Aorta (tissue), 5 donors: ENCODE data around the gene STAM2. TPM values are rescaled to one million over a fixed set of nuclear protein-coding genes. Genes with fewer than 3 reads are reported as not detected.
"Not testable (repeated sequence)": the region's sequence is repeated elsewhere in the genome, so short reads cannot be mapped to it uniquely, and the experiment has no call there.

Source experiments
- ATAC-seq: fragments of 200-7000 bp; cut with Tn5 transposase; one replicate; pipeline ENCODE4 v1.9.1; 2022; ENCODE audit warnings: moderate library complexity; ENCODE audit not compliant: low FRiP score
- DNase-seq, 2 donors: peaks; one replicate each; pipeline ENCODE4 v3.0.0-alpha.2; 2020
- H3K27ac ChIP-seq, 2 donors: one replicate each; pipeline ENCODE4 v1.5.1; 2013; ENCODE audit warnings: low read length in 2 of 2, mild to moderate bottlenecking in 2 of 2, moderate library complexity in 2 of 2, control low read depth in 1 of 2, inconsistent platforms in 1 of 2, low read depth in 1 of 2
- H3K27me3 ChIP-seq, 2 donors: one replicate each; pipeline ENCODE4 v1.6.1; 2013; ENCODE audit warnings: control low read depth in 1 of 2, low read length in 1 of 2, mild to moderate bottlenecking in 1 of 2, moderate library complexity in 1 of 2; ENCODE audit not compliant: insufficient read depth in 2 of 2, control insufficient read depth in 1 of 2
- H3K36me3 ChIP-seq, 2 donors: one replicate each; pipeline ENCODE4 v1.6.1; 2013; ENCODE audit warnings: control low read depth in 1 of 2, low read length in 1 of 2, mild to moderate bottlenecking in 1 of 2; ENCODE audit not compliant: insufficient read depth in 2 of 2, control insufficient read depth in 1 of 2
- H3K4me1 ChIP-seq, 2 donors: one replicate each; pipeline ENCODE4 v1.6.1; 2013; ENCODE audit warnings: low read length in 2 of 2, control low read depth in 1 of 2, mild to moderate bottlenecking in 1 of 2, moderate library complexity in 1 of 2; ENCODE audit not compliant: insufficient read depth in 2 of 2, control insufficient read depth in 1 of 2
- H3K4me3 ChIP-seq, 2 donors: one replicate each; pipeline ENCODE4 v1.5.1; 2013; ENCODE audit warnings: low read length in 2 of 2, control low read depth in 1 of 2, mild to moderate bottlenecking in 1 of 2
- H3K9me3 ChIP-seq: one replicate; pipeline ENCODE4 v1.6.1; 2013; ENCODE audit warnings: mild to moderate bottlenecking, low read length; ENCODE audit not compliant: control insufficient read depth
- WGBS, 2 donors: extraction: QIAGEN DNeasy Blood & Tissue Kit; methylation state at CpG; one replicate each; pipeline ENCODE4 v1.1.7; 2013; 5-methylcytosine and 5-hydroxymethylcytosine counted together
- intact Hi-C, 2 donors: fragments of 100-400 bp; cut with DNase I; formaldehyde crosslinking; loops; one replicate each; pipeline versions ENCODE4 v1.14.2 to v1.15.0; 2022
- polyA plus RNA-seq, 2 donors: library from polyadenylated mRNA; stranded (reverse); fragments of 200-250 nt; gene quantifications; one replicate each; pipeline ENCODE4 v1.2.3, GENCODE V29; 2013
- total RNA-seq, 2 donors: library from RNA; stranded (reverse); fragmentation: NEBNext Ultra II Directional; extraction: Animal tissue kit (Norgen Biotek cat#: 25700); gene quantifications; one replicate each; pipeline ENCODE4 v1.2.1, GENCODE V29; 2021
- donor health status: healthy with polysubstance abuse.
- donor health status: Bipolar disorder and iron deficiency.
- donor health status: DM: no; HTN: no; CAD: no.
- donor health status: DM: no; HTN: no; CAD: no.
- donor health status: DM: yes; HTN: yes; CAD: no.

The STAM2 gene
- total and polyA plus RNA-seq, 4 donors: 10.3 to 46.8 (median 30.7) TPM

- WGBS, 2 donors: 1% methylated on average over 3 of the region's 3 CpGs
- Histone ChIP-seq H3K9me3 (no peaks in the 10 kb centered on the region), H3K27ac (no peak overlapping the region), H3K27me3 (no peaks in the 10 kb centered on the region), H3K4me1 (peaks cover 0 to 9% of the 10 kb centered on the region in 2 donors), H3K4me3 (no peak overlapping the region), H3K36me3 (no peaks in the 10 kb centered on the region)
- no peak for ATAC-seq
- intact Hi-C loops: loop anchor here in 1 of 2 donors (10.0 kb wide), 1 partner anchor 132 kb away; no protein-coding TSS in a partner anchor
- no peak for DNase-seq
These were observed 8.9 kb downstream of the STAM2 start for GRCh38 chr2:152166633-152167032.

GRCh38 chr2:152165780-152166179 lies 9.8 kb downstream of the STAM2 start:
- Histone ChIP-seq H3K36me3 (no peaks in the 10 kb centered on the region), H3K27ac (peak overlapping the region in 1 of 2 donors; percentile 28), H3K27me3 (no peaks in the 10 kb centered on the region), H3K9me3 (no peaks in the 10 kb centered on the region), H3K4me1 (peaks cover 0 to 9% of the 10 kb centered on the region in 2 donors), H3K4me3 (no peak overlapping the region)
- intact Hi-C loops: loop anchor here in 1 of 2 donors (10.0 kb wide), 1 partner anchor 131 kb away; no protein-coding TSS in a partner anchor
- ATAC-seq (no peak), DNase-seq (no peak)
- WGBS, 2 donors: 65 to 71% methylated on average over 7 of the region's 7 CpGs

GRCh38 chr2:152165306-152165705 lies 10.3 kb downstream of the STAM2 start:
- no peak for DNase-seq
- WGBS, 2 donors: 70 to 74% methylated on average over 7 of the region's 7 CpGs
- no peaks in the 10 kb centered on the region for H3K36me3 ChIP-seq
- no peak overlapping the region for H3K4me3 ChIP-seq
- H3K27me3 ChIP-seq: no peaks in the 10 kb centered on the region
- H3K4me1 ChIP-seq: peaks cover 0 to 9% of the 10 kb centered on the region in 2 donors
- ATAC-seq: no peak
- H3K9me3 ChIP-seq: no peaks in the 10 kb centered on the region
- intact Hi-C loops: loop anchor here in 1 of 2 donors (10.0 kb wide), 1 partner anchor 131 kb away; no protein-coding TSS in a partner anchor
- H3K27ac ChIP-seq: no peak overlapping the region

- WGBS, 2 donors: 82 to 88% methylated on average over 5 of the region's 5 CpGs
- H3K27ac ChIP-seq, H3K4me3 ChIP-seq, H3K4me1 ChIP-seq, DNase-seq, H3K36me3 ChIP-seq, H3K27me3 ChIP-seq, H3K9me3 ChIP-seq, ATAC-seq: not testable (repeated sequence)
- intact Hi-C loops: loop anchor here in 1 of 2 donors (10.0 kb wide), 1 partner anchor 129 kb away; no protein-coding TSS in a partner anchor
These were observed 11.9 kb downstream of the STAM2 start for GRCh38 chr2:152163669-152164068.

- 97 to 99% methylated on average over 3 of the region's 3 CpGs for WGBS, 2 donors
- H3K9me3 ChIP-seq: no peaks in the 10 kb centered on the region
- intact Hi-C loops: loop anchor here in 1 of 2 donors (10.0 kb wide), 1 partner anchor 127 kb away; no protein-coding TSS in a partner anchor
- peaks cover 0 to 8% of the 10 kb centered on the region in 2 donors for H3K4me1 ChIP-seq
- H3K36me3 ChIP-seq: no peaks in the 10 kb centered on the region
- H3K27ac ChIP-seq: no peak overlapping the region
- DNase-seq (no peak), ATAC-seq (no peak)
- no peaks in the 10 kb centered on the region for H3K27me3 ChIP-seq
- no peak overlapping the region for H3K4me3 ChIP-seq
These were observed 13.4 kb downstream of the STAM2 start for GRCh38 chr2:152162141-152162540.

- H3K27ac ChIP-seq: no peak overlapping the region
- no peaks in the 10 kb centered on the region for H3K9me3 ChIP-seq
- 71 to 73% methylated on average over 4 of the region's 4 CpGs for WGBS, 2 donors
- H3K4me3 ChIP-seq: no peak overlapping the region
- intact Hi-C loops: loop anchor here in 1 of 2 donors (10.0 kb wide), 1 partner anchor 127 kb away; no protein-coding TSS in a partner anchor
- no peaks in the 10 kb centered on the region for H3K36me3 ChIP-seq
- no peaks in the 10 kb centered on the region for H3K27me3 ChIP-seq
- DNase-seq (no peak), ATAC-seq (no peak)
- peaks cover 0 to 7% of the 10 kb centered on the region in 2 donors for H3K4me1 ChIP-seq
These were observed 14.0 kb downstream of the STAM2 start for GRCh38 chr2:152161598-152161997.

- not testable (repeated sequence) for H3K4me3 ChIP-seq, H3K4me1 ChIP-seq, H3K36me3 ChIP-seq, H3K27me3 ChIP-seq, DNase-seq, H3K27ac ChIP-seq, H3K9me3 ChIP-seq, ATAC-seq
- intact Hi-C loops: loop anchor here in 1 of 2 donors (10.0 kb wide), 1 partner anchor 126 kb away; no protein-coding TSS in a partner anchor
- WGBS, 2 donors: 96 to 99% methylated on average over 25 to 31 of the region's 31 CpGs
These were observed 15.2 kb downstream of the STAM2 start for GRCh38 chr2:152160378-152160777.

- no peak for DNase-seq
- Histone ChIP-seq H3K36me3 (no peaks in the 10 kb centered on the region), H3K9me3 (no peaks in the 10 kb centered on the region), H3K27me3 (no peaks in the 10 kb centered on the region), H3K4me1 (no peaks in the 10 kb centered on the region), H3K4me3 (no peak overlapping the region), H3K27ac (no peak overlapping the region)
- WGBS, 2 donors: 98 to 100% methylated on average over 1 of the region's 1 CpG
- intact Hi-C loops: no loop called here
- ATAC-seq: no peak
These were observed 18.3 kb downstream of the STAM2 start for GRCh38 chr2:152157253-152157652.

GRCh38 chr2:152155209-152155608 lies 20.4 kb downstream of the STAM2 start:
- no peaks in the 10 kb centered on the region for H3K36me3 ChIP-seq
- ATAC-seq: no peak
- H3K4me3 ChIP-seq: no peak overlapping the region
- no peaks in the 10 kb centered on the region for H3K4me1 ChIP-seq
- H3K27me3 ChIP-seq: no peaks in the 10 kb centered on the region
- no peak for DNase-seq
- intact Hi-C loops: no loop called here
- H3K9me3 ChIP-seq: no peaks in the 10 kb centered on the region
- no peak overlapping the region for H3K27ac ChIP-seq
- WGBS, 2 donors: 20 to 22% methylated on average over 4 of the region's 4 CpGs
